H7 (cell line): ENCODE measurements around the gene COQ8A. TPM values are rescaled to one million over a fixed set of nuclear protein-coding genes. Genes with fewer than 3 reads are reported as not detected.

Experiments used
- DNase-seq: peaks from one replicate; pipeline ENCODE4 v3.0.0; 2012
- H3K27me3 ChIP-seq: 2 replicates; pipeline ENCODE4 v1.6.0; 2011; ENCODE audit warnings: mild to moderate bottlenecking, low read length; ENCODE audit not compliant: control insufficient read depth, insufficient read depth
- H3K36me3 ChIP-seq: replicated peaks from 2 replicates; pipeline ENCODE4 v1.5.1; 2011; ENCODE audit warnings: low read length; ENCODE audit not compliant: control insufficient read depth, insufficient read depth
- H3K4me3 ChIP-seq: 2 replicates; pipeline ENCODE4 v1.5.1; 2011; ENCODE audit warnings: low read depth, mild to moderate bottlenecking, control low read depth, low read length, moderate library complexity; ENCODE audit not compliant: insufficient read depth
- total RNA-seq: library from RNA; depleted of rRNA; stranded (reverse); fragments of >200 nt; shearing (Covaris generic); gene quantifications from 2 replicates; pipeline ENCODE4 v1.2.3, GENCODE V29; 2014; rRNA removed

Gene COQ8A
- 35.8 and 52.5 TPM in 2 replicates for total RNA-seq

- Histone ChIP-seq H3K27me3 (peaks cover 8% of the 10 kb centered on the region), H3K36me3 (no peaks in the 10 kb centered on the region), H3K4me3 (peak within 1 kb of the TSS; percentile 77)
- DNase-seq: peak; percentile 99
Observed at GRCh38 chr1:226940029-226940805, at the start of gene COQ8A. COQ8A (plus strand) TSS chr1:226940294; CDS start chr1:226961386, 21,092 bp downstream.

- Histone ChIP-seq H3K4me3 (no peak overlapping the region), H3K36me3 (peaks cover 14% of the 10 kb centered on the region), H3K27me3 (no peaks in the 10 kb centered on the region)
- DNase-seq: no peak
Observed at GRCh38 chr1:226890331-226891108, 49.6 kb upstream of the COQ8A start.

GRCh38 chr1:226891346-226891745 lies 48.7 kb upstream of the COQ8A start:
- H3K36me3 ChIP-seq: peaks cover 15% of the 10 kb centered on the region
- no peaks in the 10 kb centered on the region for H3K27me3 ChIP-seq
- no peak overlapping the region for H3K4me3 ChIP-seq
- no peak for DNase-seq

DNA sequence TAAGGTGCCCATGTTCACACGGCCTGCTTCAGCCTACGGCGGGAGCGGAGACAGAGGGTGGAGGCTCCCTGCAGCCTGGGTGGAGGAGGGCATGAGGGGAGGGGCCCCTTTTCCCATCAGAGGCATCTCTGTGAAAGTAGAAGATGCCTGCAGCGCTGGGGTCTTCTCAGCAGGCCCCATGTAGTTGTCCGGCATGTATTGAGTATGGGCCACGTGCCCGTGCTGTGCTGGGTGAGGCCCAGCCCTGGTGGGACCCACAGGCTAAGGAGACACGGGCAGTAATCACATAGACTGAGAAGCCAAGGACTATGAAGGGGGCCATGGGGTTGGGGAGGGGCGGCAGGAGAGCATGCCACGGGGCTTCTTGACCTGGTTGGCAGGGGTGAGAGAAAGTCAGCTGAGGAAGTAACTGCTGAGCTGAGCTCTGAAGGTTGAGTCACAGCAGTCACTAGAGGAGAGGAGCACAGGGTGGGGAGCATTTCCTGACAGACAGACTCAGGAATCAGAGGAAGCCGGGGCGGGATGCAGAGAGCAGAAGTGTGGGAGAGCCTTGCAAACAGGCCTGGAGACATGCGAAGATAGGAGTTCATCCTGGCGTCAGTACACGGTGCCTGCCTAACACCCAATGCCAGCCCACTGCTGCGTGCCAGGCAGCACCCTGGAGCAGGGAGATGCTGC lies 48.1 kb upstream of the COQ8A start:
- no peak for DNase-seq
- Histone ChIP-seq H3K4me3 (no peak overlapping the region), H3K27me3 (no peaks in the 10 kb centered on the region), H3K36me3 (peaks cover 15% of the 10 kb centered on the region)

- Histone ChIP-seq H3K4me3 (no peak overlapping the region), H3K27me3 (no peaks in the 10 kb centered on the region), H3K36me3 (peaks cover 15% of the 10 kb centered on the region)
- no peak for DNase-seq
Observed at GRCh38 chr1:226892524-226892875, 47.6 kb upstream of the COQ8A start.

DNA sequence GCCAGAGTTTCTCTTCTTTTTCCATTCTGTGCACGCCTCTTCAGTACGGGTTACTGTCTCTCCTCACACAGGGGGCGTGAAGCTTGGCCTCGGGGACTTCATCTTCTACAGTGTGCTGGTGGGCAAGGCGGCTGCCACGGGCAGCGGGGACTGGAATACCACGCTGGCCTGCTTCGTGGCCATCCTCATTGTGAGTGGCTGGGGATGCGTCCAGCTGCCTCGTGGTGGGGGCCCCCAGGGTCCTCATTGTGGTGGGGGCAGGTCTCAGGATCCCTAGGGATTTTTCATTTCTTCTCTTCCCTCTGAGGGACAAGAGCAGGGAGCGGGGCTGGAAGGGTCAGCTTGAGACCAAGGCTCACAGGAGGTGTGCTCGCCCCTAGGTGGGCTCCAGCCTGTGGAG lies 46.2 kb upstream of the COQ8A start:
- H3K27me3 ChIP-seq: no peaks in the 10 kb centered on the region
- no peak for DNase-seq
- no peak overlapping the region for H3K4me3 ChIP-seq
- peaks cover 14% of the 10 kb centered on the region for H3K36me3 ChIP-seq

- Histone ChIP-seq H3K27me3 (no peaks in the 10 kb centered on the region), H3K36me3 (peaks cover 18% of the 10 kb centered on the region), H3K4me3 (no peak overlapping the region)
- no peak for DNase-seq
Observed at GRCh38 chr1:226894826-226895225, 45.3 kb upstream of the COQ8A start.

GRCh38 chr1:226895644-226896043 lies 44.5 kb upstream of the COQ8A start:
- H3K4me3 ChIP-seq: no peak overlapping the region
- peaks cover 17% of the 10 kb centered on the region for H3K36me3 ChIP-seq
- DNase-seq: no peak
- no peaks in the 10 kb centered on the region for H3K27me3 ChIP-seq

DNA sequence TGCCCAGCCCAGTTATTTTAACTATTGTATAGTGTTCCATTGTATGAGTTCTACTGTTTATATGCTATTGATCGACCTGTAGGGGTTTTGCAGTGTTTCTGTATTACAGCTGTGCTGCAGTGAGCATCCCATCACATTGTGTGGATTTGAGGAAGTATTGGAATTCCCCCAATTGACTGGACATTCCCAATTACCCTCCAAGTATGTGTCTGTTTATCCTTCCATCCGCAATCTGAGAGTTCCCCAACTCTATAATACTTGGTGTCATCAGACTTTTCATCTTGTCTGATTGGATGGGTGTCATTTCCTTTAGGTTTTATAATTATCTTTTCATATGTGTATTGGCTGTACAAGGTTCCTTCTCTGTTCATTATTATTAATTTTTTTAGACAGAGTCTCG lies 41.8 kb upstream of the COQ8A start:
- H3K36me3 ChIP-seq: peaks cover 13% of the 10 kb centered on the region
- no peaks in the 10 kb centered on the region for H3K27me3 ChIP-seq
- no peak for DNase-seq
- no peak overlapping the region for H3K4me3 ChIP-seq

- DNase-seq: no peak
- Histone ChIP-seq H3K36me3 (peaks cover 6% of the 10 kb centered on the region), H3K4me3 (no peak overlapping the region), H3K27me3 (no peaks in the 10 kb centered on the region)
Observed at GRCh38 chr1:226901421-226901820, 38.7 kb upstream of the COQ8A start.

- Histone ChIP-seq H3K36me3 (peaks cover 6% of the 10 kb centered on the region), H3K27me3 (no peaks in the 10 kb centered on the region), H3K4me3 (no peak overlapping the region)
- DNase-seq: no peak
Observed at GRCh38 chr1:226902601-226903000, 37.5 kb upstream of the COQ8A start.

DNA sequence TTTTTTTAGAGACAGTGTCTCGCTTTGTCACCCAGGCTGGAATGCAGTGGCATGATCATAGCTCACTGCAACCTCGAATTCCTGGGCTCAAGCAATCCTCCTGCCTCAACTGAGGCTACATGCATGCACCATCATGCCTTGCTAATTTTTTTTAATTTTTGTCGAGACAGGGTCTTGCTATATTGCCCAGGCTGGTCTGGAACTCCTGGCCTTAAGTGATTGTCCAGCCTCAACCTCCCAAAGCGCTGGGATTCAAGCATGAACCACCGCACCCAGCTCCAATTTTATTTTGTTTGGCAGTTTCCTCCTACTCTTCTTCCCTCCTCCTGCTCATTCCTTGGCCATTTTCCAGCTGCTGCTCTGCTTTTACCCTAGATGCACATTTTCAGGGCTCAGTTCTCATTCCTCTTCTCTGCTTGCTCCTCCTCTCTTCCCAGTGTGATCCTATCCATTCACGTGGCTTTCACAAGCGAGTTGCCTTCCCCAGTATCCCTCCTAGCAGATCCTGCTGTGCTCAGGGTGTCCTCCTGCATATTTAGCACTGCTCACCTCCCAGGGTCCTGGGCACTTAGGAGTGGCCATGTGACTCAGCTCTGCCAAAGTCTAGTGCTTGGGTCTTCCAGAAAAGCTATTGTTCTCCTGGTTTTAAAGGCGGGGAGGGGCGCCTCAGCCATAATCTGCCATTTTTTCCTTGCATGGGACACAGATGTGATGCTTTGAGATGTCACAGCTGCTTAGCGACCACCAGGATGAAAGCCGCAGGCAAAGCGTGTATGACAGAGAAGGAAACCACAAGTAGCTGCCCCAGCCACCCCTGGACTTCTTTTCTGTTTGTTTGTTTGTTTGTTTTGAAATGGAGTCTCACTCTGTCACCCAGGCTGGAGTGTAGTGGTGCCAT lies 36.0 kb upstream of the COQ8A start:
- Histone ChIP-seq H3K27me3 (no peaks in the 10 kb centered on the region), H3K4me3 (no peak overlapping the region), H3K36me3 (peaks cover 6% of the 10 kb centered on the region)
- DNase-seq: no peak

DNA sequence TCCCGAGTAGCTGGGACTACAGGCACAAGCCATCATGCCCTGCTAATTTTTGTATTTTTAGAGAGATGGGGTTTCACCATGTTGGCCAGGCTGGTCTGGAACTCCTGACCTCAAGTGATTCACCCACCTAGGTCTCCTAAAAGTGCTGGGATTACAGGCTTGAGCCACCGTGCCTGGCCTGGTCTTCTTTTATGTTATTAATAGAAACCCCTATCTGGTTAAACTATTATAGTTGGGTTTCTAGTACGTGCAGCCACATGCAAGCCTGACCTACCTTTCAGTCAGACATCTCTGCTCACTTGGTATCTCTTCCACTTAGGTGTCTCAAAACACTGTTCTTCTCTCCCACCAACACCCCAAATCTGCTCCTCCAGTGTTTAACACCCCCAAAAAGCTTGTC lies 35.3 kb upstream of the COQ8A start:
- H3K4me3 ChIP-seq: no peak overlapping the region
- H3K36me3 ChIP-seq: peaks cover 1% of the 10 kb centered on the region; the same call in 1 of the 2 replicates
- H3K27me3 ChIP-seq: no peaks in the 10 kb centered on the region
- DNase-seq: no peak

DNA sequence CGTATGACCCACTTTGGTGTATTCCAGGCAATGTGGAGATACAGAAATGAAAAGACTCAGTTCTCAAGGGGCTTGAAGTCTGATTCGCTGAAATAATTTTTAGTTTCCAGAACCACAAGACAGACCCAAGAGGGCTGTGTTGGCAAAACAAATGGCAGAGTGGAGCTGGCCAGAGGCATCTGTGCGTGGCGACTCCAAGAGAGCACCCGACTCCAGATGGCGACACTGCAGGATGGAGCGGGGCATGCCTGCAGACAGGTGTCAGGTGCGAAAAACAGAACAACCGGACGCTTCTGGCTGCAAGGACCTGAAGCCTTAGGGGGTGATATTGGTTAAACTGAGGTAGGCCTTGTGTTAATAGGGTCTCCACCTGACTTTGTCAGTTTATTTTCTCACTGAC lies 31.7 kb upstream of the COQ8A start:
- no peaks in the 10 kb centered on the region for H3K36me3 ChIP-seq
- H3K27me3 ChIP-seq: no peaks in the 10 kb centered on the region
- no peak for DNase-seq
- no peak overlapping the region for H3K4me3 ChIP-seq
